T-helper 2 cell treated with Interferon-gamma antibody and Interleukin-4, amounts not matched to agents 5 μg/mL and 100 μg/mL, for 36 hours (primary cell): ENCODE data around the gene PRRX1.

ENCODE experiments used
- DNase-seq: peaks from one replicate; pipeline ENCODE4 v3.0.0; 2021; ENCODE audit warnings: low spot score
- H3K27ac Mint-ChIP-seq: one replicate; pipeline ENCODE4 v1.8.0; 2021; ENCODE audit warnings: mild to moderate bottlenecking, mixed read lengths
- H3K27me3 Mint-ChIP-seq: one replicate; pipeline ENCODE4 v1.8.0; 2021; ENCODE audit warnings: low read depth, mixed read lengths
- H3K36me3 Mint-ChIP-seq: one replicate; pipeline ENCODE4 v1.8.0; 2021; ENCODE audit warnings: low read depth, mixed read lengths
- H3K4me1 Mint-ChIP-seq: one replicate; pipeline ENCODE4 v1.8.0; 2021; ENCODE audit warnings: low read depth, mixed read lengths
- H3K4me3 Mint-ChIP-seq: one replicate; pipeline ENCODE4 v1.8.0; 2022; ENCODE audit warnings: mild to moderate bottlenecking, moderate library complexity, mixed read lengths
- H3K9me3 Mint-ChIP-seq: one replicate; pipeline ENCODE4 v1.8.0; 2021; ENCODE audit warnings: mixed read lengths

The PRRX1 gene

GRCh38 chr1:170664093-170664827, at the start of gene PRRX1:
PRRX1 (plus strand) TSS chr1:170664131; CDS start chr1:170664219, 88 bp downstream.
- Mint-ChIP-seq H3K27me3 (peaks cover 92% of the 10 kb centered on the region), H3K4me1 (peaks cover 12% of the 10 kb centered on the region), H3K27ac (no peak within 1 kb of the TSS), H3K36me3 (peaks cover 3% of the 10 kb centered on the region), H3K4me3 (no peak within 1 kb of the TSS), H3K9me3 (no peaks in the 10 kb centered on the region)
- DNase-seq = no peak

GRCh38 chr1:170617591-170618330, 46.2 kb upstream of the PRRX1 start:
- no peak overlapping the region for H3K4me3 Mint-ChIP-seq
- H3K36me3 Mint-ChIP-seq = no peaks in the 10 kb centered on the region
- H3K27me3 Mint-ChIP-seq = peaks cover 2% of the 10 kb centered on the region

GRCh38 chr1:170618421-170618820, 45.5 kb upstream of the PRRX1 start:
- Mint-ChIP-seq H3K4me1 (no peaks in the 10 kb centered on the region), H3K27ac (no peak overlapping the region), H3K9me3 (no peaks in the 10 kb centered on the region), H3K36me3 (no peaks in the 10 kb centered on the region), H3K27me3 (no peaks in the 10 kb centered on the region), H3K4me3 (no peak overlapping the region)
- no peak for DNase-seq

More at GRCh38 chr1:170617591-170618330, 46.2 kb upstream of the PRRX1 start:
- no peaks in the 10 kb centered on the region for H3K9me3 Mint-ChIP-seq
- no peaks in the 10 kb centered on the region for H3K4me1 Mint-ChIP-seq
- DNase-seq = no peak
- no peak overlapping the region for H3K27ac Mint-ChIP-seq

GRCh38 chr1:170619241-170620028, 44.5 kb upstream of the PRRX1 start:
- Mint-ChIP-seq H3K4me3 (no peak overlapping the region), H3K4me1 (no peaks in the 10 kb centered on the region), H3K27me3 (no peaks in the 10 kb centered on the region), H3K9me3 (no peaks in the 10 kb centered on the region), H3K27ac (no peak overlapping the region), H3K36me3 (no peaks in the 10 kb centered on the region)
- DNase-seq = no peak

GRCh38 chr1:170620164-170620563, 43.8 kb upstream of the PRRX1 start:
- H3K4me3 Mint-ChIP-seq = no peak overlapping the region

GRCh38 chr1:170623171-170623570, 40.8 kb upstream of the PRRX1 start:
- DNase-seq = no peak
- Mint-ChIP-seq H3K4me3 (no peak overlapping the region), H3K4me1 (no peaks in the 10 kb centered on the region), H3K36me3 (no peaks in the 10 kb centered on the region), H3K27me3 (no peaks in the 10 kb centered on the region), H3K9me3 (no peaks in the 10 kb centered on the region), H3K27ac (no peak overlapping the region)

More at GRCh38 chr1:170620164-170620563, 43.8 kb upstream of the PRRX1 start:
- Mint-ChIP-seq H3K27ac (no peak overlapping the region), H3K9me3 (no peaks in the 10 kb centered on the region), H3K4me1 (no peaks in the 10 kb centered on the region), H3K36me3 (no peaks in the 10 kb centered on the region), H3K27me3 (no peaks in the 10 kb centered on the region)
- no peak for DNase-seq

- Mint-ChIP-seq H3K4me1 (no peaks in the 10 kb centered on the region), H3K36me3 (no peaks in the 10 kb centered on the region), H3K9me3 (no peaks in the 10 kb centered on the region), H3K27ac (no peak overlapping the region), H3K27me3 (no peaks in the 10 kb centered on the region), H3K4me3 (no peak overlapping the region)
- no peak for DNase-seq
These were observed 39.8 kb upstream of the PRRX1 start for GRCh38 chr1:170624146-170624545.

GRCh38 chr1:170630977-170631376, 33.0 kb upstream of the PRRX1 start:
- no peaks in the 10 kb centered on the region for H3K4me1 Mint-ChIP-seq
- H3K27ac Mint-ChIP-seq = no peak overlapping the region
- no peaks in the 10 kb centered on the region for H3K36me3 Mint-ChIP-seq
- no peak for DNase-seq
- no peaks in the 10 kb centered on the region for H3K27me3 Mint-ChIP-seq
- H3K9me3 Mint-ChIP-seq = no peaks in the 10 kb centered on the region
- H3K4me3 Mint-ChIP-seq = no peak overlapping the region

GRCh38 chr1:170634293-170634692, 29.6 kb upstream of the PRRX1 start:
- Mint-ChIP-seq H3K36me3 (no peaks in the 10 kb centered on the region), H3K9me3 (peaks cover 3% of the 10 kb centered on the region), H3K4me1 (no peaks in the 10 kb centered on the region), H3K27me3 (no peaks in the 10 kb centered on the region), H3K4me3 (no peak overlapping the region), H3K27ac (no peak overlapping the region)
- DNase-seq = no peak

GRCh38 chr1:170634824-170635410, 29.0 kb upstream of the PRRX1 start:
- H3K36me3 Mint-ChIP-seq = no peaks in the 10 kb centered on the region
- H3K4me3 Mint-ChIP-seq = no peak overlapping the region
- no peaks in the 10 kb centered on the region for H3K4me1 Mint-ChIP-seq
- DNase-seq = no peak
- H3K27me3 Mint-ChIP-seq = no peaks in the 10 kb centered on the region
- no peak overlapping the region for H3K27ac Mint-ChIP-seq
- peaks cover 3% of the 10 kb centered on the region for H3K9me3 Mint-ChIP-seq

- Mint-ChIP-seq H3K36me3 (no peaks in the 10 kb centered on the region), H3K4me3 (no peak overlapping the region), H3K4me1 (no peaks in the 10 kb centered on the region), H3K9me3 (peaks cover 3% of the 10 kb centered on the region), H3K27me3 (peaks cover 4% of the 10 kb centered on the region), H3K27ac (no peak overlapping the region)
- no peak for DNase-seq
These were observed 23.4 kb upstream of the PRRX1 start for GRCh38 chr1:170640581-170640980.

- no peaks in the 10 kb centered on the region for H3K9me3 Mint-ChIP-seq
- H3K4me3 Mint-ChIP-seq = no peak overlapping the region
- no peak overlapping the region for H3K27ac Mint-ChIP-seq
- peaks cover 4% of the 10 kb centered on the region for H3K4me1 Mint-ChIP-seq
- H3K36me3 Mint-ChIP-seq = peaks cover 2% of the 10 kb centered on the region
- no peak for DNase-seq
- H3K27me3 Mint-ChIP-seq = peaks cover 55% of the 10 kb centered on the region
These were observed 6.6 kb upstream of the PRRX1 start for GRCh38 chr1:170657275-170657853.

- no peak overlapping the region for H3K4me3 Mint-ChIP-seq
- DNase-seq = no peak
- H3K27me3 Mint-ChIP-seq = peaks cover 70% of the 10 kb centered on the region
- H3K36me3 Mint-ChIP-seq = peaks cover 2% of the 10 kb centered on the region
- no peaks in the 10 kb centered on the region for H3K9me3 Mint-ChIP-seq
- no peak overlapping the region for H3K27ac Mint-ChIP-seq
- peaks cover 4% of the 10 kb centered on the region for H3K4me1 Mint-ChIP-seq
These were observed 4.4 kb upstream of the PRRX1 start for GRCh38 chr1:170659399-170660035.
